HG03354 (cell line): Measurements from ENCODE around the gene LEPR.

Experiments
- ATAC-seq: cut with Tn5 transposase; IDR thresholded peaks from one replicate; pipeline ENCODE4 v1.9.1; 2021; ENCODE audit warnings: mild to moderate bottlenecking; ENCODE audit not compliant: unreplicated experiment, poor library complexity, severe bottlenecking

Gene LEPR

DNA sequence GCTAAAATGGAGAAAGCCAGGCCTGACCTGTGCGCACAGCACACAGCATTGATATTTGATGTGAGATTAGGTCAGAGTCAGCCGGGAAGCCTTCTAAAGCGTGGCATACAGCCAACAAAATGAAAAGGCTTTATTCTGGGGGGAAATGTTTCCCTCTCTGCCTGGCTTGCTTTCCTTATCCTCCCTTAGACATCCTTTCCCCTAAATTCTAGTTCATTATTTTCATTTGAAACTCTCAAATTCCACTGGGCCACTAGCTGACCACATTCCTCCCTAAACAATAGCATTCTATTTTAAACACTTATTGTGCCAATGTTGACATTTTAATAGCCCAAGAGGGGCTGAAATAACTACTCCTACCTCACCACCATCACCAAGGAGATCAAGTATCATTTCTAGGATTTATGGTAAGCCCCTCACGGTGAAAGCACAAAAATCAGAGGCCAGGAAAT is 49.4 kb downstream of the LEPR start:
- no peak for ATAC-seq
